ENCODE data around the gene OSBPL7. TPM values are rescaled to one million over a fixed set of nuclear protein-coding genes. Genes with fewer than 3 reads are reported as not detected.

The OSBPL7 gene
- total and polyA plus RNA-seq, 9 donors, result 7.1 to 18.7 (median 10.2) TPM

DNA sequence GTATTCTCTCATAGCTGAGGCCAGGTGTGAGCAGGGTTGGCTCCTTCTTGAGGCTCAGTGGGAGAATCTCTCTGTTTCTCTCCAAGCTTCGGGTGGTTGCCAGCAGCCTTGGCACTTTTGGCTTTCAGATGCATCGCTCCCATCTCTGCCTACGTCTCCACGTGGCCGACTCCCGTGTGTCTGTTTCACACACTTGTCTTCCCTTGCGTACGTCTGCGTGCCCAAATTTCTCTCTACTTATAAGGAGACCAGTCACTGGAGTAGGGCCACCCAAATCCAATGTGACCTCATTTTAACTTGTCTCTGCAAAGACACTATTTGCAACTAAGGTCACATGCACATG is 14.7 kb downstream of the OSBPL7 start:
- peak; percentile 2 for DNase-seq
- WGBS (ENCODE audit: insufficient coverage), result 88% methylated on average over 9 of the region's 9 CpGs
- Histone ChIP-seq H3K4me1 (ENCODE audit: control insufficient read depth, insufficient read depth, low read length) (peaks cover 11% of the 10 kb centered on the region), H3K4me3 (ENCODE audit: low read length) (no peak overlapping the region), H3K9me3 (replicated peaks; ENCODE audit: control insufficient read depth, low read depth, low read length) (no peaks in the 10 kb centered on the region), H3K27me3 (ENCODE audit: control insufficient read depth, insufficient read depth, low read length) (no peaks in the 10 kb centered on the region), H3K36me3 (ENCODE audit: control insufficient read depth, insufficient read depth, low read length) (peaks cover 43% of the 10 kb centered on the region), H3K27ac (ENCODE audit: low read length) (peak overlapping the region; percentile 20)

GRCh38 chr17:47806026-47806912 is 15.3 kb downstream of the OSBPL7 start:
- Histone ChIP-seq H3K4me1 (ENCODE audit: control insufficient read depth, insufficient read depth, low read length) (peaks cover 11% of the 10 kb centered on the region), H3K27ac (ENCODE audit: low read length) (peak overlapping the region; percentile 35), H3K4me3 (ENCODE audit: low read length) (no peak overlapping the region), H3K27me3 (ENCODE audit: control insufficient read depth, insufficient read depth, low read length) (no peaks in the 10 kb centered on the region), H3K9me3 (replicated peaks; ENCODE audit: control insufficient read depth, low read depth, low read length) (no peaks in the 10 kb centered on the region), H3K36me3 (ENCODE audit: control insufficient read depth, insufficient read depth, low read length) (peaks cover 41% of the 10 kb centered on the region)
- peak; percentile 16 for DNase-seq
- WGBS (ENCODE audit: insufficient coverage), result 79% methylated on average over 7 of the region's 16 CpGs

GRCh38 chr17:47804461-47804860 is 17.1 kb downstream of the OSBPL7 start:
- peaks cover 2% of the 10 kb centered on the region for H3K27me3 ChIP-seq (ENCODE audit: control insufficient read depth, insufficient read depth, low read length)
- peaks cover 28% of the 10 kb centered on the region for H3K36me3 ChIP-seq (ENCODE audit: control insufficient read depth, insufficient read depth, low read length)
- WGBS (ENCODE audit: insufficient coverage), result 47% methylated on average over 3 of the region's 3 CpGs
- no peak for DNase-seq
- H3K9me3 ChIP-seq (replicated peaks; ENCODE audit: control insufficient read depth, low read depth, low read length), result no peaks in the 10 kb centered on the region
- peaks cover 11% of the 10 kb centered on the region for H3K4me1 ChIP-seq (ENCODE audit: control insufficient read depth, insufficient read depth, low read length)
- no peak overlapping the region for H3K4me3 ChIP-seq (ENCODE audit: low read length)
- H3K27ac ChIP-seq (ENCODE audit: low read length), result no peak overlapping the region

DNA sequence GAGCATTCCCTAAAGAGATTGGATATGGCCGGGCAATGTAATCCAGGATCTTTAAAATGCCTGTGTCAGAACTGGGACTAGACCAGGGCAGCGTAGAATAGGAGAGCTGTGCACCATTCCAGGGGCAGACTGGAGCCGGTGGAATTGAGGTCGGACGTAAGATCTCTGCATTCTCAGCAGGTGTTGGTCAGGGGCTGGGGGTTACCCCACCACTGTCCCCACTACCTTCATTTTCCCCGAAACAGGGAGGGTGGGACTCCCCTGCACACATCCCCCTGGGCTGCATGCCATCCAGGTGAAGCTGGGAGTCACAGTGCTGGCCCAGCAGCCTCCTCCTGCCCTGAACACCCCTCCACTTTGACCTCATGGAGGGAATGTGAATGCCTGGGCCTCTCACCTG is 17.8 kb downstream of the OSBPL7 start:
- H3K9me3 ChIP-seq (replicated peaks; ENCODE audit: control insufficient read depth, low read depth, low read length), result no peaks in the 10 kb centered on the region
- H3K4me1 ChIP-seq (ENCODE audit: control insufficient read depth, insufficient read depth, low read length), result peaks cover 11% of the 10 kb centered on the region
- peaks cover 21% of the 10 kb centered on the region for H3K36me3 ChIP-seq (ENCODE audit: control insufficient read depth, insufficient read depth, low read length)
- DNase-seq, result no peak
- H3K27me3 ChIP-seq (ENCODE audit: control insufficient read depth, insufficient read depth, low read length), result peaks cover 2% of the 10 kb centered on the region
- H3K27ac ChIP-seq (ENCODE audit: low read length), result no peak overlapping the region
- no peak overlapping the region for H3K4me3 ChIP-seq (ENCODE audit: low read length)
- 52% methylated on average over 5 of the region's 6 CpGs for WGBS (ENCODE audit: insufficient coverage)

DNA sequence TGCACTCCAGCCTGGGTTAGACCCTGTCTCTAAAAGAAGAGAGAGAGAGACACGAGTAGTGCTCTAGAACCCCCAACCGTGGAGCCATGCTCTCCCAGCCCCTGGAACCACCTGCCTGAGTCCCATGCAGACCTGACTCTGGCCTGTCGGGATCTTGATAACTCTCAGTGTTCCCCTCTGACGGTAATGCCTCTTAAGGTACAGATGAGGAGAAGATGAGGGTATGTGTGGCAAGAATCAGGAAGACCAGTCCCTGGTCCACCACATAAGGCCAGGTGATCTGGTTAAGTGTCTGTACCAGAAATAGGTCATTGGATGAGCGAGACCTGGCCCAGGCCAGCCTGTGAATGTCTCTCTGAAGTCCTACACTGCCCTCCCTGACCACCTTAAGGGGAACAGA is 18.4 kb downstream of the OSBPL7 start:
- Histone ChIP-seq H3K4me3 (ENCODE audit: low read length) (no peak overlapping the region), H3K27ac (ENCODE audit: low read length) (no peak overlapping the region), H3K4me1 (ENCODE audit: control insufficient read depth, insufficient read depth, low read length) (peaks cover 11% of the 10 kb centered on the region), H3K9me3 (replicated peaks; ENCODE audit: control insufficient read depth, low read depth, low read length) (no peaks in the 10 kb centered on the region), H3K27me3 (ENCODE audit: control insufficient read depth, insufficient read depth, low read length) (peaks cover 2% of the 10 kb centered on the region), H3K36me3 (ENCODE audit: control insufficient read depth, insufficient read depth, low read length) (peaks cover 16% of the 10 kb centered on the region)
- no peak for DNase-seq
- WGBS (ENCODE audit: insufficient coverage), result 28% methylated on average over 2 of the region's 5 CpGs

DNA sequence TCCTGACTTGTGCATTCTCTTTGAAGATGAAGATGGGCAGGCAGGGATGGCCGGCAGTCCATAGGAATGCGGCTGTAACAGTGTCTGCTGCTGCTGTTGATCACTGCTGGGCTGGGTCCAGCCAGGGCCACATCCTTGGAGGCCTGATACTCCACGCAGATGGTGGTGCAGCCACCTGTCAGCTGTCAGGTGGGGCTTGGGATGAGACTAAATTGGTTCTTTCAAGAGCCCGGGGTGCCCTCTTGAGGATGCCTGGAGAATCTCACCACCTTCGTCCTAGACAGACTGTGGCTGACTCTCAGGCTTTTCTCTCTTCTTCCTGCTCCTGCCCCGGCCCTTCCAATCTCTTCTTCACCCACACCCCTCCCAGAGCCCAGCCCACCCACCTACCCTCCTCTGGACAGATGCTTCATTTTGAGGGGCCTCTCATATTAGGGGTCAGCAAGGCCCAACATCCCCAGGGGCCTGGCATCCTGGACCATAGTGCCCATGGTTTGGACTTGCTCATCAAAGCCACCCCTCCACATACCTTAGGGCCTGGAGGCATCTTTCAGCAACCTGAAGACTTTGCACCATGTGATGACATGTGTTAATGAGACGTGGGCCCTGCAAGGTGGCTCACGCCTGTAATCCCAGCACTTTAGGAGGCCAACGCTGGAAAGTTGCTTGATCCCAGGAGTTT is 19.1 kb downstream of the OSBPL7 start:
- H3K9me3 ChIP-seq (replicated peaks; ENCODE audit: control insufficient read depth, low read depth, low read length), result no peaks in the 10 kb centered on the region
- WGBS (ENCODE audit: insufficient coverage), result 7% methylated on average over 6 of the region's 9 CpGs
- no peak overlapping the region for H3K4me3 ChIP-seq (ENCODE audit: low read length)
- H3K27me3 ChIP-seq (ENCODE audit: control insufficient read depth, insufficient read depth, low read length), result peaks cover 2% of the 10 kb centered on the region
- H3K27ac ChIP-seq (ENCODE audit: low read length), result no peak overlapping the region
- DNase-seq, result peak; percentile 59
- peaks cover 9% of the 10 kb centered on the region for H3K36me3 ChIP-seq (ENCODE audit: control insufficient read depth, insufficient read depth, low read length)
- peaks cover 11% of the 10 kb centered on the region for H3K4me1 ChIP-seq (ENCODE audit: control insufficient read depth, insufficient read depth, low read length)

DNA sequence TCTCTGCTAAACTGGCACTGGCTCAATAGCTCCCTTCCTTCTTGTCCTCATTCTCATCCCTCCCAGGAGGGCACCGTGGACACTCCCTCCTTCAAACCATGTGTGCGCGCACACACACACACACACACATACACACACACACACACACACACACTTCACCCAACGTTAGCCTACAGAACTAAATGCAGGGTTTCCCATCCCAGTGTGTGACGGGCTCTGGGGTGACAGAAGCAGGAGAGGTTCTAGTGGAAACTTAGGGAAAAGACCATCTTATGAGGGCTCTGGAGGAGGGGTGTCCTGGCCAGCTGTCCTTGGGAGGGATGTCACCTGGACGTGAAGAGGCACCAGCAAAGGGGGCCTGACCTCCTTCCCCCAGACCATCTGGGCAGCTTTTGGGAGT is 19.7 kb downstream of the OSBPL7 start:
- Histone ChIP-seq H3K27ac (ENCODE audit: low read length) (no peak overlapping the region), H3K4me1 (ENCODE audit: control insufficient read depth, insufficient read depth, low read length) (peaks cover 9% of the 10 kb centered on the region), H3K36me3 (ENCODE audit: control insufficient read depth, insufficient read depth, low read length) (peaks cover 3% of the 10 kb centered on the region), H3K4me3 (ENCODE audit: low read length) (no peak overlapping the region), H3K9me3 (replicated peaks; ENCODE audit: control insufficient read depth, low read depth, low read length) (no peaks in the 10 kb centered on the region), H3K27me3 (ENCODE audit: control insufficient read depth, insufficient read depth, low read length) (peaks cover 2% of the 10 kb centered on the region)
- 48% methylated on average over 3 of the region's 6 CpGs for WGBS (ENCODE audit: insufficient coverage)
- no peak for DNase-seq

GRCh38 chr17:47801176-47801765 is 20.3 kb downstream of the OSBPL7 start:
- no peak for DNase-seq
- H3K27me3 ChIP-seq (ENCODE audit: control insufficient read depth, insufficient read depth, low read length), result peaks cover 2% of the 10 kb centered on the region
- no peak overlapping the region for H3K4me3 ChIP-seq (ENCODE audit: low read length)
- no peaks in the 10 kb centered on the region for H3K9me3 ChIP-seq (replicated peaks; ENCODE audit: control insufficient read depth, low read depth, low read length)
- H3K27ac ChIP-seq (ENCODE audit: low read length), result no peak overlapping the region
- H3K36me3 ChIP-seq (ENCODE audit: control insufficient read depth, insufficient read depth, low read length), result no peaks in the 10 kb centered on the region
- WGBS (ENCODE audit: insufficient coverage), result 72% methylated on average over 3 of the region's 4 CpGs
- H3K4me1 ChIP-seq (ENCODE audit: control insufficient read depth, insufficient read depth, low read length), result peaks cover 4% of the 10 kb centered on the region

GRCh38 chr17:47800686-47801085 is 20.9 kb downstream of the OSBPL7 start:
- peaks cover 1% of the 10 kb centered on the region for H3K4me1 ChIP-seq (ENCODE audit: control insufficient read depth, insufficient read depth, low read length)
- WGBS (ENCODE audit: insufficient coverage), result 80% methylated on average over 12 of the region's 12 CpGs
- H3K36me3 ChIP-seq (ENCODE audit: control insufficient read depth, insufficient read depth, low read length), result no peaks in the 10 kb centered on the region
- no peaks in the 10 kb centered on the region for H3K9me3 ChIP-seq (replicated peaks; ENCODE audit: control insufficient read depth, low read depth, low read length)
- peaks cover 2% of the 10 kb centered on the region for H3K27me3 ChIP-seq (ENCODE audit: control insufficient read depth, insufficient read depth, low read length)
- DNase-seq, result no peak
- H3K4me3 ChIP-seq (ENCODE audit: low read length), result no peak overlapping the region
- no peak overlapping the region for H3K27ac ChIP-seq (ENCODE audit: low read length)

DNA sequence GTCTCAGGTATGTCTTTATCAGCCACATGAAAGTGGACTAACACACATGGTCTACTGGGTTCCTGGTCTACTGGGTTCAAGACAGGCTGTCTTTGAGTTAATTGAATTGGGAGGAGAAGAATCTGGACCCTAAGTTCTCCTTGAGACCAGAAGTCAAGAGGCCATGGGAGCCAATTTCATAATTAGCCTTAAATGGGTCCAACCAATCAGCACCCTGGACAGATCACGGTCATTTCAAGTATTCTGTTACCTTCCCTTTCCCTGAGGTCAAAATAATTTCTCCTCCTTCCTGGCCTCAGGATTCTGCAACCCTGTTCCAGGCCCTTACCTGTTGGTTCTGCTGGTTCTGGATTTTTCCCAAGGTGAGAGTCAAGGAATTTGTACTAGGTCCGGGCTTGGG is 23.8 kb downstream of the OSBPL7 start:
- DNase-seq, result no peak
- no CpG with 5 or more reads among the region's 2 CpGs for WGBS (ENCODE audit: insufficient coverage)

More for the DNA sequence above, 23.8 kb downstream of the OSBPL7 start:
- H3K4me3 ChIP-seq (ENCODE audit: low read length), result no peak overlapping the region
- no peaks in the 10 kb centered on the region for H3K4me1 ChIP-seq (ENCODE audit: control insufficient read depth, insufficient read depth, low read length)
- H3K36me3 ChIP-seq (ENCODE audit: control insufficient read depth, insufficient read depth, low read length), result no peaks in the 10 kb centered on the region
- no peak overlapping the region for H3K27ac ChIP-seq (ENCODE audit: low read length)
- H3K9me3 ChIP-seq (replicated peaks; ENCODE audit: control insufficient read depth, low read depth, low read length), result no peaks in the 10 kb centered on the region
- H3K27me3 ChIP-seq (ENCODE audit: control insufficient read depth, insufficient read depth, low read length), result peaks cover 9% of the 10 kb centered on the region
